ENCODE results near the gene OR6K6. TPM values are rescaled to one million over a fixed set of nuclear protein-coding genes. Genes with fewer than 3 reads are reported as not detected.

OR6K6 gene
- polyA plus RNA-seq (ENCODE audit: insufficient read depth in 1 of 5, insufficient read length in 5 of 5, low replicate concordance in 1 of 5) = not detected
- long read RNA-seq, donor 1 = 0 reads
- long read RNA-seq, donor 2 = 0 reads
- long read RNA-seq, donor 3 = 0 reads
- long read RNA-seq, donor 4 = 0 reads
- long read RNA-seq, donor 5 = 0 reads
- long read RNA-seq, donor 6 = 0 reads
- long read RNA-seq, donor 7 = 0 reads
- long read RNA-seq, donor 8 = 0 reads

- no peak for DNase-seq
Measured at GRCh38 chr1:158754420-158754819, at the start of gene OR6K6. OR6K6 (plus strand) TSS chr1:158754720; CDS start chr1:158754888, 168 bp downstream.

DNA sequence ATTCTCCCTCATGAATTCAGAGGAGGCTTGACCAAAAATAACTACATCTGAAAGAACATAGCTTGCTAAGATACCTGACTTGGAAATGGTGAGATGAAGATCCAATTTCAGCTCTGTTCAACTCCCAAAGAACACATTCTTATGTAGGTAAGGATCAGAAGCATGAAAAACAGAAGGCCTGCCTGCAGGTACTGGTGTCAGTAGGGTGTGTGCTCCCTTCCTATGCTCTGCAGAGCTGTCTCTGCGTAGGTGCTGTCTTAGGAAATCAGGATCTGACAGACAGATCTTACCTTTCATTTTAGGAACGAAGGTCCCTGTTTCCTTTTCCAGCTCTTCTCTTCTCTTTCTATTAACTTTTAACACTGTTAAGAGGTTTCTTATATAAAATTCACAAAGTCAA lies 48.4 kb upstream of the OR6K6 start:
- DNase-seq = no peak

DNA sequence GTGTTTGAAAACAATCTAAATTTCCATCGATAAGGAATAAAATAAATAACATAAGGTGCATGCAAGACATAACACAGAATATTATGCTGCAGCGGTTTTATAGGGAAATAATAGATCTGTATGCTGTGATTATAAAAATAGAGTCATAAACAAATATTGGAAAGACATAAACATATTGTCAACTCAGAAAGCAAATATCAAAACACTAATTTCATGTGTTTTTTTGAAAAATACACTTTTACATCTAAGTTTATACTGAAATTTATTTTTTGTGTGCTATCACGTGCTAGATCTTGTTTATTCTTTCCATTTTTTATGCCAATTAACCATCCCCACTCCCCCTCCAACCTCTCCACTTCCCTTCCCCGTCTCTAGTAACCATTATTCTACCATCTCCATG lies 43.4 kb upstream of the OR6K6 start:
- DNase-seq = no peak

DNA sequence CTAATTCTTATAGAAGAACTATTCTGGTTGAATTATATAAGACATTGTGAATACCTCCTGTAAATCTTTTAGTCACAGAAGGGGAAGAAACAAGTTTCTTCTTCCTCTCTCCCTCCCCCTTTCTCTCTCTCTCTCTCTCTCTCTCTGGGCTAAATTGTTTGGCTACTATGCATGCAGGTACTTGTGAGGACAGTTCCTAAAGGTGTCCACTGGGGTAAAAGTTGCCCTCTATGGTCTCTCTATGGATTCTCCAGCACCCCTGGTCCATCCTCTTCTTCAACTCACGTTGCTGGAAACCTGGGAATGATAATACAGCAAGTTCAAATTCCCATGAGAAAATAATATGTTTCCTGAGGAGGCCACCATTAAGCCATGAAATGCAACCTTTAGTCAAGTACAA lies 39.8 kb upstream of the OR6K6 start:
- no peak for DNase-seq

- DNase-seq = no peak
Measured at GRCh38 chr1:158716335-158716734, 38.2 kb upstream of the OR6K6 start.

DNA sequence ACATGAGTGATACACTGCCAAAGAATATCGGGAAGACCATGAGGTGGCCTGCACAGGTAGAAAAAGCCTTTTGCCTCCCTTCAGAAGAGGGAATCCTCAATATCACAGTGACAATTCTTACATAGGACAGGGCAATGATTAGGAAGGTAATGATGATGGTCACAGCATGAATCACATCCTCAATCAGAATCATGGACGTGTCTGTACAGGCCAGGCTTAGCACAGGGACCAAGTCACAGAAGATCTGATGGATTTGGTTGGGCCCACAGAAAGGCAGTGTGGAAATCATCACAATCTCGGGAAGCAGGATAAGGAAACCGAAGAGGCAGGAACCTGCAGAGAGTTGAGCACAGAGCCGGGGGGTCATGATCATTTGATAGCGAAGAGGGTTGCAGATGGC lies 37.2 kb upstream of the OR6K6 start:
- no peak for DNase-seq

- no peak for DNase-seq
Measured at GRCh38 chr1:158719664-158720063, 34.9 kb upstream of the OR6K6 start.

GRCh38 chr1:158720620-158721019 lies 33.9 kb upstream of the OR6K6 start, which contains the start of gene OR6K3:
OR6K3 (minus strand) TSS chr1:158720720; CDS start chr1:158718115, 2,605 bp downstream.
- no peak for DNase-seq

GRCh38 chr1:158724442-158724841 lies 30.1 kb upstream of the OR6K6 start:
- no peak for DNase-seq

DNA sequence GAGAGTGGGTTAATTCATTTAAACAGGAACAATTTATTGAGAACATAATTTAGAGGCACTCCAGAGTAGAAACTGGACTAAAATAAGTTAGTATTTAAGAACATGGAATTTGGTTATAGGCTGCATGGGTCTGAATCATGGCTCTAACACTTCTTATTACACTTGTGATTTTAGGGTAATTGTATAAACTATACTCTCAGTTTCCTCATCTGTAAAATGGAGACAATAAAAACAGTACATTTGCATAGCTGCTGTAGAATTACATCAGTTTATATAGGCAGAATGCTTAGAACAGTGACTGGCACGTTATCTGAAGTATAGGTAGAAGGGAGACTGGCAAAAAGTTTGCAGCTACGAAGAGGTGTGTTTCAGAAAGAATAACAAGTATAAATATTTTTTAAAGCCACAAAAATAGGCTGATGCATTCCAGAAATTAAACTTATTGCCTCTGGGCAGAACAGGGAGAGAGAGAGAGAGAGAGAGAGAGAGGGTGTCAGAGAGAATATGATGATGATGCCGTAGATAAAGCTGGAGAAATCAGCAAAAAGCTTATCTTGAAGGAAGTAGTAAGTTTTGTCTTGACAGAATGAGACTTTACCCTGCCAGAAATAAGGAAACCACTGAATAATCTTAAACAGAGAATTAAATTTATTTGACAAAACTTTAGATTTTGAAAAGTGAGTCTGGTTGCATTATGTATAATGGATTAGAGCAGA lies 25.9 kb upstream of the OR6K6 start:
- no peak for DNase-seq

- DNase-seq = no peak
Measured at GRCh38 chr1:158730453-158730852, 24.1 kb upstream of the OR6K6 start.

GRCh38 chr1:158731707-158732106 lies 22.8 kb upstream of the OR6K6 start:
- DNase-seq = no peak

- no peak for DNase-seq
Measured at GRCh38 chr1:158732524-158732923, 22.0 kb upstream of the OR6K6 start.

DNA sequence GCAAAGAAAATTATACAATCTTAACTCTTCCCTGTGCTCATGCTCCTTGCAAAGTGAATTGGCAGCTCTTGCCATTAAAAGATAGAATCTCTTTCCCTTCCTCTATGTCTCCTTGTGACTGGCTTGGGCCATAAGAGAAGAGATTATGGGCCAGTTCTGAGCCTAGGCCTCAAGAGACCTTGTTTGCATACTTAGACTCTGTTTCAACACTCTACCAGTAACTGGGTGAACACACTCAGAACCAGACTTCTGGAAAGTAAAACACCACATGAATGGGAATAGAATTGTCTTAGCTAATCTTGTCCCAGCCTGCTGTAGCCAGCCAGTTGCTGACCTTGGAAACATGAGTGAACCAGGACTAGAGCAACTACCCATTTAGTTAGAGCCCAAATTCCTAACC lies 18.7 kb upstream of the OR6K6 start:
- no peak for DNase-seq

DNA sequence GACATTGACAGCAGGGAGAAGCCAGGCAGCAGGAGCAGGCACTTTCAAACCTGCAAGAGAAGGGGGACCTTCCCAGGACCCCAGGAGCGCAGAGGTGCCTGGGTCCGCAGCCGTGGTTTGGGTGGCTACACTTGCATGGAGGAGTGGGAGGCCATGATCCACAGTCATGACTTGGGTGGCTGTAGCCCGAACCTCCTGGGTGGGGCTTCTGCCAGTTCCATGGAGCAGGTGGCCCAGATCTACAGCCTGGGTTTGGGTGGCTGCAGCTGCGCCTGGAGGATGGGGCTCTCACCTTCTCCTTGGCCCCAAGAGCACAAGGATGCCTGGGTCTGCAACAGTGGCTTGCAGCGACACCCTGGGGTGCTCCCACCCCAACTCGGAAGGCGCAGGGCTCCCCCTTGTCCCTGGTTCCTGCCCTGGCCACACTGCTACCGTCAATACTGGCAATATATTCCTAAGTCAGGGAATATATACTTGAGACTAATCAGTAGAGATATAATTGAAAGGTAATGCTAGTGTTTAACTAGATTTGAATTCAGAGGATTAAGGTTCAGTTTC lies 2.3 kb upstream of the OR6K6 start:
- DNase-seq = no peak

- no peak for DNase-seq
Measured at GRCh38 chr1:158771950-158772866, 17.7 kb downstream of the OR6K6 start, which contains the start of gene OR6N1. OR6N1 (minus strand) TSS chr1:158772195; CDS start chr1:158766682, 5,513 bp downstream.

DNA sequence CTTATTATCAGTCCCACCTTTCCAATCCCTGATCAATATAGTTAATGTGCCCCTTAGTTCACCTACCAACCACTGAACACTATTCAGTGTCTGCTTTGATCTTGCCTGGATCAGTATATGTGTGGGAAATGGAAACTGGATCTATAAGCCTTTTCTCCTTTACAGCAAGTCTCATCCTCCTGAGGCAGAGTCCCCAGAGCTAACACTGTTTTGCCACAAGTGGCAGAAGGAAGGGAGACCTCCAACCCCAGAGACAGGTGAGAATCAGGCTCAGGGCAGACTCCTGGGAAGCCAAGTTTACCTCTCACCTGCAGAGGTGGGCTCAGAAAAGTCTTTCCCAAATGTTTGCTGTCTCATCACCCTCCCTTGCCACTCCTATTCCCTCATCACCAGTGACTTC lies 26.6 kb downstream of the OR6K6 start, which contains the start of gene OR6N2:
TSS of gene OR6N2 (minus strand) at position 101 of the 400 bp plus-strand sequence. CDS start 3,569 bp downstream, outside the sequence.
- no peak for DNase-seq

DNA sequence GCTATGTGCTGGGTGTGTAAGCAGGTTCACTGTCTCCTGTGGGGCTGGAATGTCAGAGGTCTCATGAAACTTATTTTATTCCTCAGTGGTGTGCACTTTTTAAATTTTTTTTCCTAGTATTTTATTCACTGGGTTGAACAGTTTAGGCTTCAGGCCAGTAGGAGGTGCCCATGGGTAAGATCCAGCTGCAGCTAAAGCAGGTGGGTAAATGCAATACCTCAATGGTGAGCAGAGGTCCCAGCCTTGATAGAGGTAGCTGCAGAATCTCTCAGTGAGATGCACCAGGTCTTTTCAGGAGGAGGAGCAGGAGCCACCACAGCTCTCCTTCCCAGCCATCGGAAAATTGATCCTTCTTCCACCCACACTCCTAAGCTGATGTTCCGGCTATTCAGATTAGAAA lies 39.1 kb downstream of the OR6K6 start:
- no peak for DNase-seq

DNA sequence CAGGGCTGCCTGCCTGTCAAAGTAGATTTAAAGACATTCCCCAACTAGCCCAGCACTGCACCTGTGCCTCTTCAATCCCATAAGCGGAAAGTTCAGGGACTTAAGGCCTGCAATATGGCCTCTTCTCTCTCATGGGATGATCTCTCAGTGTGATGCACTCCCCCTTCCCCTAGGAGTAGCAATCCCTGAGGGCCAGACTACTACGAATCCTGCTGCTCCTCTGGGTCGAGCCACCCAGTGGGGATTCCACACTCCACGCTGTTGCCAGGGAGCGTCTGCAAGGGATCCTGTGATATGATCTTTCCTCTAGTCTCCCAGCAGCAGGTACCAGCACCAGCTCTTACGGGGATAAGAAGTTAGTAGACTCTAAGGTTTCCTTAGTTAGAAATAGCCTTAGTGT lies 39.7 kb downstream of the OR6K6 start:
- DNase-seq = no peak

GRCh38 chr1:158798531-158798930 lies 44.0 kb downstream of the OR6K6 start:
- DNase-seq = no peak

GRCh38 chr1:158799689-158800088 lies 45.2 kb downstream of the OR6K6 start:
- no peak for DNase-seq

- no peak for DNase-seq
Measured at GRCh38 chr1:158800526-158800925, 46.0 kb downstream of the OR6K6 start.

All from right lung (tissue), 10 donors.